Chondrocyte (in vitro differentiated cells): ENCODE measurements around the gene IL25. TPM values are rescaled to one million over a fixed set of nuclear protein-coding genes. Genes with fewer than 3 reads are reported as not detected.
"Not testable (repeated sequence)": the region's sequence is repeated elsewhere in the genome, so short reads cannot be mapped to it uniquely, and the experiment has no call there.

Experiments used
- DNase-seq: peaks from one replicate; pipeline ENCODE4 v3.0.0; 2021; ENCODE audit warnings: mixed read lengths, low spot score
- H3K27ac Mint-ChIP-seq: one replicate; pipeline ENCODE4 v1.8.0; 2021; ENCODE audit warnings: mild to moderate bottlenecking, moderate library complexity, mixed read lengths; ENCODE audit not compliant: unreplicated experiment
- H3K27me3 Mint-ChIP-seq: 2 replicates; pipeline ENCODE4 v1.8.0; 2021; ENCODE audit warnings: low read depth, mixed read lengths
- H3K36me3 Mint-ChIP-seq: 2 replicates; pipeline ENCODE4 v1.8.0; 2021; ENCODE audit warnings: low read depth, mixed read lengths
- H3K4me1 Mint-ChIP-seq: 2 replicates; pipeline ENCODE4 v1.8.0; 2021; ENCODE audit warnings: low read depth, mild to moderate bottlenecking, mixed read lengths
- H3K4me3 Mint-ChIP-seq: one replicate; pipeline ENCODE4 v1.8.0; 2021; ENCODE audit warnings: mild to moderate bottlenecking, moderate library complexity, mixed read lengths; ENCODE audit not compliant: unreplicated experiment
- H3K9me3 Mint-ChIP-seq: 2 replicates; pipeline ENCODE4 v1.8.0; 2021; ENCODE audit warnings: low read depth, mixed read lengths
- CTCF ChIP-seq: fragments of 200-600 bp; sonication (generic); IDR thresholded peaks from 2 replicates; pipeline ENCODE4 v1.5.0; 2021; ENCODE audit warnings: antibody characterized with exemption, mild to moderate bottlenecking, moderate library complexity
- long read RNA-seq: library from polyadenylated mRNA; stranded (forward); transcript quantifications from one replicate; pipeline ENCODE4 v2.0.0, GENCODE V29; 2021
- total RNA-seq: library from RNA; stranded (reverse); gene quantifications from 3 replicates; pipeline ENCODE4 v1.2.1, GENCODE V29; 2021

Gene IL25
- not detected in 3 replicates for total RNA-seq
- long read RNA-seq, result 0 reads

- no peaks in the 10 kb centered on the region for H3K4me1 Mint-ChIP-seq
- H3K9me3 Mint-ChIP-seq, result no peaks in the 10 kb centered on the region
- H3K27me3 Mint-ChIP-seq, result peaks cover 12% of the 10 kb centered on the region
- no peak for TF ChIP-seq CTCF
- H3K4me3 Mint-ChIP-seq, result no peak within 1 kb of the TSS
- no peak for DNase-seq
- H3K36me3 Mint-ChIP-seq, result no peaks in the 10 kb centered on the region
- no peak within 1 kb of the TSS for H3K27ac Mint-ChIP-seq
Observed at GRCh38 chr14:23372509-23372908, at the start of gene IL25. Gene IL25 (plus strand): TSS chr14:23372809.

GRCh38 chr14:23323838-23324454, 48.7 kb upstream of the IL25 start:
- H3K9me3 Mint-ChIP-seq, result no peaks in the 10 kb centered on the region
- no peak overlapping the region for H3K4me3 Mint-ChIP-seq
- H3K4me1 Mint-ChIP-seq, result peaks cover 35% of the 10 kb centered on the region
- H3K36me3 Mint-ChIP-seq, result peaks cover 19% of the 10 kb centered on the region
- no peak for TF ChIP-seq CTCF
- DNase-seq, result no peak
- no peak overlapping the region for H3K27ac Mint-ChIP-seq
- H3K27me3 Mint-ChIP-seq, result no peaks in the 10 kb centered on the region

GRCh38 chr14:23324455-23324846, 48.2 kb upstream of the IL25 start:
- Mint-ChIP-seq H3K27ac (peak overlapping the region; percentile 41), H3K4me1 (peaks cover 35% of the 10 kb centered on the region), H3K36me3 (peaks cover 19% of the 10 kb centered on the region), H3K9me3 (no peaks in the 10 kb centered on the region), H3K27me3 (no peaks in the 10 kb centered on the region), H3K4me3 (no peak overlapping the region)
- no peak for TF ChIP-seq CTCF
- no peak for DNase-seq

GRCh38 chr14:23324993-23325392, 47.6 kb upstream of the IL25 start:
- H3K27me3 Mint-ChIP-seq, result no peaks in the 10 kb centered on the region
- DNase-seq, result no peak
- peaks cover 15% of the 10 kb centered on the region for H3K36me3 Mint-ChIP-seq
- peaks cover 30% of the 10 kb centered on the region for H3K4me1 Mint-ChIP-seq
- H3K9me3 Mint-ChIP-seq, result no peaks in the 10 kb centered on the region
- no peak for TF ChIP-seq CTCF
- no peak overlapping the region for H3K4me3 Mint-ChIP-seq
- no peak overlapping the region for H3K27ac Mint-ChIP-seq

GRCh38 chr14:23325746-23326145, 46.9 kb upstream of the IL25 start:
- H3K27ac Mint-ChIP-seq, result peak overlapping the region; percentile 22
- peaks cover 22% of the 10 kb centered on the region for H3K4me1 Mint-ChIP-seq
- not testable (repeated sequence) for H3K27me3 Mint-ChIP-seq, H3K4me3 Mint-ChIP-seq, H3K9me3 Mint-ChIP-seq, DNase-seq
- peaks cover 12% of the 10 kb centered on the region for H3K36me3 Mint-ChIP-seq
